ENCODE data around the gene SMPD2.

GRCh38 chr6:109472132-109472995, 31.8 kb downstream of the SMPD2 start:
- TF ChIP-seq CTCF (IDR thresholded peaks at IDR 0.05 in 2 of 3, conservative IDR thresholded peaks at IDR 0.05 in 1 of 3; ENCODE audit: borderline replicate concordance in 1 of 3, insufficient read depth in 1 of 3, low read depth in 2 of 3, low read length in 2 of 3), result no peak
- no peak for TF ChIP-seq YY1 (IDR thresholded peaks at IDR 0.05; ENCODE audit: extremely low read depth, insufficient replicate concordance, low read depth, low read length)
- TF ChIP-seq SIN3A (IDR thresholded peaks at IDR 0.05; ENCODE audit: low read depth), result no peak
- no peak for TF ChIP-seq EZH2 (IDR thresholded peaks at IDR 0.05)
- TF ChIP-seq POLR2A (IDR thresholded peaks at IDR 0.05; ENCODE audit: borderline replicate concordance, extremely low read depth, insufficient read depth, insufficient read length), result no peak
- TF ChIP-seq MAX (IDR thresholded peaks at IDR 0.05), result no peak
- TF ChIP-seq EGR1 (IDR thresholded peaks at IDR 0.05; ENCODE audit: low read depth), result no peak
- TF ChIP-seq ZBTB33 (IDR thresholded peaks at IDR 0.05; ENCODE audit: extremely low read depth, insufficient replicate concordance, low read length), result no peak
- TF ChIP-seq EZH2phosphoT487 (IDR thresholded peaks at IDR 0.05; ENCODE audit: borderline replicate concordance), result no peak
- no peak for TF ChIP-seq RAD21 (IDR thresholded peaks at IDR 0.05; ENCODE audit: low read depth)
- no peak for TF ChIP-seq FOSL1 (IDR thresholded peaks at IDR 0.05; ENCODE audit: low read depth)
- no peak for TF ChIP-seq ELF1 (IDR thresholded peaks at IDR 0.05; ENCODE audit: borderline replicate concordance, low read depth)
- TF ChIP-seq REST (IDR thresholded peaks at IDR 0.05; ENCODE audit: low read depth), result no peak
- TF ChIP-seq ZNF274 (IDR thresholded peaks at IDR 0.05; ENCODE audit: low read depth, low read length), result no peak

Measured in HCT116 (cell line).